Umbilical cord (tissue), 2 donors: ENCODE data around the gene IL17RA. TPM values are rescaled to one million over a fixed set of nuclear protein-coding genes. Genes with fewer than 3 reads are reported as not detected.
"Not testable (repeated sequence)": the region's sequence is repeated elsewhere in the genome, so short reads cannot be mapped to it uniquely, and the experiment has no call there.

Experiments used
- DNase-seq: peaks from one replicate; pipeline ENCODE4 v3.0.0-alpha.2; 2015; ENCODE audit warnings: low spot score
- total RNA-seq: library from RNA; depleted of rRNA; stranded (reverse); fragments of >200 nt; gene quantifications from one replicate; pipeline ENCODE4 v1.2.3, GENCODE V29; 2014; ENCODE audit warnings: low replicate concordance; ENCODE audit not compliant: insufficient read depth

The IL17RA gene, protein sequence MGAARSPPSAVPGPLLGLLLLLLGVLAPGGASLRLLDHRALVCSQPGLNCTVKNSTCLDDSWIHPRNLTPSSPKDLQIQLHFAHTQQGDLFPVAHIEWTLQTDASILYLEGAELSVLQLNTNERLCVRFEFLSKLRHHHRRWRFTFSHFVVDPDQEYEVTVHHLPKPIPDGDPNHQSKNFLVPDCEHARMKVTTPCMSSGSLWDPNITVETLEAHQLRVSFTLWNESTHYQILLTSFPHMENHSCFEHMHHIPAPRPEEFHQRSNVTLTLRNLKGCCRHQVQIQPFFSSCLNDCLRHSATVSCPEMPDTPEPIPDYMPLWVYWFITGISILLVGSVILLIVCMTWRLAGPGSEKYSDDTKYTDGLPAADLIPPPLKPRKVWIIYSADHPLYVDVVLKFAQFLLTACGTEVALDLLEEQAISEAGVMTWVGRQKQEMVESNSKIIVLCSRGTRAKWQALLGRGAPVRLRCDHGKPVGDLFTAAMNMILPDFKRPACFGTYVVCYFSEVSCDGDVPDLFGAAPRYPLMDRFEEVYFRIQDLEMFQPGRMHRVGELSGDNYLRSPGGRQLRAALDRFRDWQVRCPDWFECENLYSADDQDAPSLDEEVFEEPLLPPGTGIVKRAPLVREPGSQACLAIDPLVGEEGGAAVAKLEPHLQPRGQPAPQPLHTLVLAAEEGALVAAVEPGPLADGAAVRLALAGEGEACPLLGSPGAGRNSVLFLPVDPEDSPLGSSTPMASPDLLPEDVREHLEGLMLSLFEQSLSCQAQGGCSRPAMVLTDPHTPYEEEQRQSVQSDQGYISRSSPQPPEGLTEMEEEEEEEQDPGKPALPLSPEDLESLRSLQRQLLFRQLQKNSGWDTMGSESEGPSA
- 9.6 TPM for total RNA-seq

- DNase-seq, result peak; percentile 91
Observed at GRCh38 chr22:17084554-17085276, at the start of gene IL17RA. IL17RA (plus strand) TSS chr22:17085000; CDS start chr22:17085092, 92 bp downstream.

- no peak for DNase-seq
Observed at GRCh38 chr22:17035246-17035645, 49.6 kb upstream of the IL17RA start.

- not testable (repeated sequence) for DNase-seq
Observed at GRCh38 chr22:17035976-17036841, 48.6 kb upstream of the IL17RA start.

GRCh38 chr22:17036842-17037711 lies 47.7 kb upstream of the IL17RA start:
- not testable (repeated sequence) for DNase-seq

DNA sequence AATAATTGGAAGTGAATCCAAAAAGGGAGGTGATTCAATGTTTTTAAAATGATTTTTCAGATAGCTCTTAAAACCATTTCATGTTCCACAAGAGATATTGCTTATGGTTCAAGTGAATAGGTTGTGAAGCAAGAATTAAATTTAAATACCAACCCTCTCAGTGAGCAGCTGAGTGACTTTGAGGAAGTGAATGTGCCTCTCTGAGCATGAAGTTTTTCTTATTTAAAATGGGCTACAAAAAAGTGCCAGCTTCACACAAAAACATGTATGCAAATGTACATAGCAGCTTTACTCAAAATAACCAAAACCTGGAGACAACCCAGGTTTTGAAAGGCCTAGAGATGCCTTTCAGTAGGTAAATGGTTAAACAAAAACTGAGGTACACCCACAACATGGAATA lies 41.3 kb upstream of the IL17RA start:
- DNase-seq, result no peak

GRCh38 chr22:17046566-17047348 lies 38.0 kb upstream of the IL17RA start:
- DNase-seq, result no peak

GRCh38 chr22:17047656-17048055 lies 37.1 kb upstream of the IL17RA start:
- no peak for DNase-seq

DNA sequence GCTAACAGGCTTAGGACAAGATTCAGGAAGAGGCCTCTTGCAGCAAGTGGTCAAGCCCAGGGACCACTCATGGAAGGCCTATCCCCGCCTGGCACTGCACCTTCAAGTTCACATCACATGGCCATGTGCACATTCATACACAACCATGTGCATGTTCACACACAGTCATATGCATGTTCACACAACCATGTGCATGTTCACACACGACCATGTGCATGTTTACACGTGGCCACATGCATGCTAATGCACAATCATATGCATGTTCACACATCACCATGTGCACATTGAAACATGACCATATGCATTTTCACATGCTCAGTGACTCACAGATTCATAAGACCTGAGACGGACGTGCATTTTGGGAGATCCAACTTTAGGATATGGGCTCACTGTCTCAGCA lies 28.7 kb upstream of the IL17RA start:
- no peak for DNase-seq

DNA sequence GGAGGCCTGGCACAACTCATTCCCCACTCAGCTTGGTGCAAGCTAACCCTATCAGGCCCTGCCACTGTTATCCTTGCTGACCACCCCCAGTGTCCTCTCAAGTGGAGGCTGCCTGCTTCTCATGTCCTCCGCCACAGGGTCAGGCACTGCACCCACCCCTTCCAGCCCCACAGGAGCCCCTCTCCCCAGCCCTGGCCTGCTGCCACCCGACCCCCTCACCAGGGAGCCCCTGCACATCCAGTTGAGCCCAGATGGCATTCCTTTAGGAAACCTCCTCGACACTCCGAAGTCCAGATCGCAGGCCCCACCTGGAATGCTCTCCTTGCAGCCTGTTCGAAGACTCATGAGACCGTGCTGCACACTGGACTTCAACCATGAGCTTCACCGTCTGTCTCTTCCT lies 28.0 kb upstream of the IL17RA start:
- DNase-seq, result no peak

DNA sequence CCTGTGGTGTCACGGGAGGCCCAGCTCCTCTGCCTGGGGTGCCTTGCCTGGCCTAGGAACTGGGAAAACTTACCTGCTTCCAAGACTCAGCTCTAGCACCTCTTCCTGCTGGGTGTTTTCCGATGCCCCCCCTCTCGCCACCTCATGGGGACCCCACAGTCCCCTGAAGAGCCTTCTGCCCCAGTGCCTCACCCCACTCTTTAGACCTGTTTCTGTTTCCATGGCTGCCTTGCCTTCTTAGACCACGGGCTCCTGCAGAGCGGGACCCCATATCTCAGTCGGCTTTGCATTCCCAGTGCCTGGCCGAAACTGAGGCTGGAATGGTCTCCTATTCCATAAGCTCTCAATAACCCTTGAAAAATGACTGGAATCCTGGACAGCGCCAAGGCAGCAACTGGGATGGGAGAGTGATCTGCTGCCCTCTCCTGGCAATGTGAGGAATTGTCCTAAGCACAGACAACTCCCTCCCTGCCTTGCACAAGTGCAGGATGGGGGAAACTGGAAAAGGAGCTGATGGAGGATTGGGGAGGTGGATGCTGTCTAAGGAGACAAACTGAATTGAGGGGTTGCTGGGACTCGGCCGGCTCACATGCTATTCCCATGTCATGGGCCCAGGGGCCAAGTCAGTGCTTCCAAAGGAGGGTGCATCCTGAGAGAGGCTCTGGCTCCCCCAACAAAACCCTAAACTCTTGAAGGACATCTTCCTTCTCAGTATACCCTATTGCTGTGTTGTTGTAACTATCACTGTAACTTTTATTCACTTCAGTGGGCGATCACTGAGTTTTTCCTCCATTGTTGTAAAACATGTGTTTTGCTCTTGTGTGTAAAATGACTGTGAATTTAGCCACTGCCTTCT lies 26.6 kb upstream of the IL17RA start:
- DNase-seq, result peak; percentile 79

- DNase-seq, result no peak
Observed at GRCh38 chr22:17060126-17060525, 24.7 kb upstream of the IL17RA start.

DNA sequence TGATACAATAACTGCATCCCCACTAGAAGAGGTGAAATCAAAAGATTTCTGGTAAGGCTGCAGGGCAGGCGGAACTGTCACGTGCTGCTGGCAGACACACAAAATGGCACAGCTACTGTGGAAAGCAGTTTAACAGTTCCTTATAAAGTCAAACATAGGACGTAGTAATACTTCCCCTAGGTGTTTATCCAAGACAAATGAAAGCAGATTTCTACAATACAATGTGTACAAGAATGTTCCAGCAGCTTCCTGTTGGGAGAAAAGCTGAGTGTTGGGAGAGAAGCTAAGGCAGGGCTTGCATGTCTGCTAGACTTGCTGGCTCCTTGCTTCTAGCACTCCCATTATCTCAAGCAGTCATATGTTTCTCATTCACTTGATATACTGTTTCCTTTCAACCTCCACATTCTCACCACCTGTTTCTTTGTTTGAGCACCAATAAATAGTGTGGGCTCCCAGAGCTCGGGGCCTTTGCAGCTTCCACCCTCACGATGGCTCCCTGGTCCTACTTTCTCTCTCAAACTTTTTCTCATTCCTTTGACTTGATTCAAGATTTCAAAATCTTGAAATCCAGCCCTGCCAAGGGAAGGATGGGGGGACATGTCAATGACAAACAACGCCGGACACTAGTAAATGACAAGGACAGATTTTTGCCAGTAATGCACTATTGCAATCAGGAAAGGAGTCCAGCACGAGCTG lies 21.2 kb upstream of the IL17RA start:
- DNase-seq, result peak; percentile 27

DNA sequence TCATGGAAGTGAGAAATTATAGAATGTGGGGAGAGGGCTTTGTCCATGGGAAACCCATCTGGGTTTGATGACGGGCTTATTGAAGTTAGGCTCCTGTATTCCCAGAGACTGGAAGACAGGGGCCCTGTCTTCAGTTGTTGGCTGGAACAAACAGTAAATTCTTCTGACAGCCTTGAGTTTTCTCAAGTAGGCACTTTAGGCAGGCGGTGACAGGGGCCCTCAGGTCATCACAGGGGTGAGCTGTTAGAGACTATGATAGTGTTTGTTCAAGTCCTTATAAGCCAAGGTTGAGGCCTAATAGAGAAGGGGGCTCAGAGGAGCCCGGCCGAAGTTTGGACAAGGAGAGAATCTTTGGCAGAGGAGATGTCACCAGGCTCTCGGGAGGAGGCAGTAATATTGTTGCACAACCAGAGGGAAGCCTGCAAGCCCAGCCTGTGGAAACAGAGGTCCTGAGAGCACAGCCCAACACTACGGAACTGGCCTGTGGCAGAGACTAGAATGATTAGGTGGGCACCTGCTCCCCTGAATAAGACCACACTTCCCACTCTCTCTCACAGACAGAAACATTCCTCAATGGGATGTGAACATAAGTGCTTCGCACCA lies 20.2 kb upstream of the IL17RA start:
- no peak for DNase-seq

DNA sequence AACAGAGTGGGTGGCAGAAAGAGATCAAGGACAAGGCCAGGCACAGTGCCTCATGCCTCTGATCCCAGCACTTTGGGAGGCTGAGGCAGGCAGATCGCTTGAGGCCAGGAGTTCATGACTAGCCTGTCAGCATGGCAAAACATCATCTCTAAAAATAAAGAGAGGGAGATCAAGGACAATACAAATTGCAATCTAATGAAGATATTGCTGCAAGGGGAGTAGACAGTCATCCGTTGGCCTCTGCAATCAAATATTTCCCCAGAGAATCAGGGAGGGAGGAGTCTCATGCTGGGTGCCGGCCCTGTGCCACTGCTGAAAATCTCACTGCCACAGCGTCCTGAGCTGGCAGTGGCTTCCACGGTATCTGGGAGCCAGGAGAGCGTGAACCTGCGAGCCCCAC lies 19.4 kb upstream of the IL17RA start:
- DNase-seq, result no peak

GRCh38 chr22:17072877-17073276 lies 11.9 kb upstream of the IL17RA start:
- no peak for DNase-seq

DNA sequence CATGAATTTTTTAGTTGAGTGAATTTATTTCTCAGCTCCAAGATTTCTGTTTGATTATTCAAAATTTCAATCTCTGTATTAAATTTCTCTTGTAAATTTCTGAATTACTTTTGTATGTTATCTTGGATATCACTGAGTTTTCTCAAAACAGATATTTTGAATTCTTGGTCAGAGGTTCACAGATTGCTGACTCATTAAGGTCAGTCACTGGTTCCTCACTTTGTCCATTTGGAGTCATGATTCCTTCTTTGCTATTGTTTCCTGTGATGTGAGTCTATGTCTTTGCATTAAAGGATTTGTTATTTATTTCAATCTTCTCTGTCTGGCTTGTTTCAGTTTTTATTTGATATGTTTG lies 10.2 kb upstream of the IL17RA start:
- no peak for DNase-seq

- DNase-seq, result no peak
Observed at GRCh38 chr22:17077255-17077654, 7.5 kb upstream of the IL17RA start.
